GM15510 (cell line): ENCODE results near the gene FAM240A.

Experiments used
- POLR2A ChIP-seq: IDR thresholded peaks from 3 replicates; pipeline ENCODE4 v1.6.1; 2011; ENCODE audit warnings: borderline replicate concordance; ENCODE audit not compliant: insufficient read length; ENCODE audit errors: extremely low read depth

FAM240A gene

DNA sequence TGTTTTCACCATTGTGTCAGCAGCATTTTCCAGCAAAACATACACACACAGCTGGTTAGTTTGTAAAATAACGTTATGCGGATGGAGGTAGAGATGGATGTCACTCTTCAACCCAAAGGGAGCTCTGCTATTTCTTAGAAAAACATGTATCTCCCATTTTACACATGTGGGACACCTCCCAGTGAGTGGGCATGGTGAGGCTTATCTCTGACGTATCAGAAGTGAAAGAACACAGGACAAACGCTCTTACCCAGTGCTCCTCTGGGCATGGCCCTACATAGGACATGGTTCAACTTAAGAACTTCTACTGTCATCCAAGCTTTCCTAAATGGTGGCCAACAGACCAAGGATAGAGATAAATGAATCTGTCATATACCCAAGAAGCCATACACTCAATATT, 2.1 kb downstream of the FAM240A start:
- no peak for TF ChIP-seq POLR2A

DNA sequence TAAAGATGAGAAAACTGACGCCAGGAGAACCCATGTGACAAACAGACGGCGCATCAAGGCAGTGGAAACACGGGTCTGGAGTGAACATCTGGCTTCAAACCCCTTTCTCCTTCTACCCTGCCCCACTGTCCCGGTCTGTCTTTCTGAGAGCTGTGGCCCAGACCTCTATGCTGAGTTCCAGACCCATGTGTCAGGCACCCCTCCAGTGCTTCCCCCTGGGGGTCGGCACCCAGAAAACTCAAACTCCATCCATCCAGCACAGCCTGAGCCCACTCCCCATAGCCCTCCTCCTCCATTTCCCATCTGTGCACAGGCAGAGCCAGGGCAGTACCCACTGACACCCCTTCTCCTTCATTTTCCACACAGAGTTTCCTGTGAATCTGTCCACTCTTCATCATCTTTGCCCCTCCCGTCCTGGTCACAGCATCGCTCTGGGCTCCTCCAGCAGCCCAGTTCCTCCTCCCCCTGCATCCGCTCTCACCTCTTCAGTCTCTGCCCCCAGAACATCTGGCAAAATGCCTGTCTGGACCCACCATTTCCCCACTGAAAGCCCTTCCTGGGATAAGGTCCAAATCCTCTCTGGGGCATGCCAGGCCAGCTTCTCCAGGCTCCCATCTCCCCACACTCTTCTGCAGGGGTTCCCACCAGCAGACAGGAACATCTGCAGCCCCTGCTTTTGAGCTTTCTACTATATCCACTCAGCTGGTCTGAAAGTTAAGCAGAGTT, 2.9 kb downstream of the FAM240A start:
- no peak for TF ChIP-seq POLR2A

DNA sequence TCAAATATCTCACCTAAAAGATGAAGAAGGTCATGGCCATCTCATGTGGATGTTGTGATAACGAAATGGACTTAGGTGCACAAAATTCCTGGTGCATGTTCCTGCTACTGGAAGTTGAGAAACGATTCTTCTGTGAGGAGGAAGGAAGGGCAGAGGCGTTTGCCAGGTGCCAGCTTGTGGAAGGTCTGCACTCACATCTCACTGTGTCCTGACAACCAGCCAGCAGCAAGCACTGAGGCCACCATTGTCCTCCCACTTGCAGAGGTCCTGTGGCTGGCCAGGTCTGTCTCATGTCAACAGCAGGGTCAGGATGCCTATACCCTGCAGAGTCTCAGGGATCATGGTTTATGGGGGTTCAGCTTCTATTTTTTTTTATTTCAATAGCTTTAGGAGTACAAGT, 3.7 kb downstream of the FAM240A start:
- no peak for TF ChIP-seq POLR2A

DNA sequence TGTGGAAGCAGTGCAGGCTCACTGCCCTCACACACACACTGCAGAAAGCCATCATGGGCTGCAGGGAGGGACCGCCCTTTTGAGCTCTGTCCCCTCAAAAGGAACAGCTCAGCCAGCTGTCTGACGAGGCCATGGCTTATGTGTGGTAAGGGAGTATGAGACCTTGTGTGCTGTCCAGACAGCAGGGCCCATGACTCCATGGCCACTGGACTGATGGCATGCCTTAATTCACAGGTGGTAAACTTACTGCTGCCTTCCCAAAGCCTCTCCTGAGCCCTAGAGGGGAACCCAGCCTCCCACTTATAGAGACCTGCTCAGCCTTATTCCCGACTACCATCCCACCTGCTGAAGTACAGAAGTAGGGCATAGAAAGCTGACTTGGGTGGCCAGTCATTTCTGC, 5.6 kb downstream of the FAM240A start:
- TF ChIP-seq POLR2A, result no peak

DNA sequence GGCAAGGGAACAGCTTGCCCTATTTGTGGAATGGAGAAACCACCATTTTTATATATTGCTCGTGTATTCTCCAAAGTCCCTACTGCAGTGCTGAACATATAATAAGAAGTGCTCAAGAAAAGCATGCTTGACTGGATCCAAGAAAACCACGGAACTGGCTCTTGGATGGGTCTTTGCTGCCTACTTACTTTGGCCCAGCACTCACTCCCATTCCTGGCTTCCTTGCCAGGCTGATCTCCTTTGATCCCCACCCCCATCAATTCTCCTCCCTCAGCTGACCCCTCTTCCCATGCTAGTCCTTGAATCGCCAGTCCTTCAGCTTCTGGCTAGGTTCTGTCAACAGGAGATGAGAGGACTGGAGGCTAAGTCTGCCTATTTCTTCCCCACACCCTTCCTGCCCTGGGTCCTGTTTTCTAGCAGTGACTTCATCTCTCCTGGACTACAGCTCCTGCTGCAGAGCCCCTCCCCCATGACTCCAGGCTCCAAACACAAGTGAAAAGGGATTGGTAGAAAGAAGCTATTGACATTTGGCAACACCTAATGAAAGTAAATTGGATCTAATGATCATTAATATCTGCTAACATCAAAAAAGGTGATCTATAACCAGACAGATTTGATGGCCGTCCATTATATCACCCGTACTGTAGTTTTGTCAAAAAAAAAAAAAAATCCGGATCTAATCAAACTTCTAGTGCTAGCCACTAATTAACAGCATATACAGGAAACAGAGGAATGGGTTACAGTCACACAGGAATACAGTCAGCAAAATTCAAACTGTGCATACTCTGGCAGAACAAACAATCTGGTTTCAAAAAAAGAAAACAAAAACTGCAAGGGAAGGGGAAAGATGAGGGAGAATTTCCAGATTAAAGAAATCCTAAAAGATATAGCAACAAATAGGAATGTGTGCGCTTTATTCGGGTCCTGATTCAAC, 7.8 kb downstream of the FAM240A start:
- no peak for TF ChIP-seq POLR2A

DNA sequence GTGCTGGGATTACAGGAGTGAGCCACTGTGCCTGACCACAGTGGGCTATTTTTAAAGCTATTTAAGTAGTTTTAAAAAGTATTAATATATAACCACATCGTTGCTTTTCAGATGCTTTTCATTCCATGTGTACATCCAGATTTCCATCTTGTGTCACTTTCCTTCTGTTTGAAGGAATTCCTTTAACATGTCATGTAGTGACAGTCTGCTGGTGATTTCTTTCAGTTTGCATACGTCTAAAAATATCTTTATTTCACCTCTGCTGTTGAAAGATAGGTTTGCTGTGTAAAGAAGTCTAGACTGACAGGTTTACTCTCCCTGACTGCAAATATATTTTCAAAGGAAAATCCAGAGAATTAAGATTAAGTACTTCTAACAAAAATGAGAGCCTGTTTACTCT, 12.2 kb downstream of the FAM240A start:
- no peak for TF ChIP-seq POLR2A

DNA sequence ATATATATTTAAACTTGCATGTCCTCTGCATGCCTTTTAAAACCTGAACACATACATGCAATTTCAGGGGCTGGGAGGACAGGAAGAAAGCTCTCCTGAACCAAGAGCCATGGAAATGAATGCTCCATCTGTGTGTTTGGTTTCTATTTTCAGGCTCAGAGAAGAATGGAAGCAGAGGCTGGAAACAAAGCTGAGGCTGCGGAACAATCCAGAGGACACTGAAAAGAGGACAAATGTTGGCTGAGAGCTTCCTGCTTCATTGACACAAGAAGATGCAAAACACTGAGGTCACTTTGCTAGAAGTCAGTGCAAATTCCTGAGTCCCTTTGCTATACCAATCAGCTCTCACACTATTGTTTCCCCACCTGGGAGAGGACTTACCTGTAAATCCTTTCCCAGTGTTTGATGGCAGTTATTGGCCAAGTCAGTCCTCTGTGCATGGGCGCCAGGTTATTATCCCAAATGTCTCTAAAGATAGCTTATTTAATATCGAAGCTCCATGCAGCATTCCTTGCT, 12.7 kb downstream of the FAM240A start:
- no peak for TF ChIP-seq POLR2A

DNA sequence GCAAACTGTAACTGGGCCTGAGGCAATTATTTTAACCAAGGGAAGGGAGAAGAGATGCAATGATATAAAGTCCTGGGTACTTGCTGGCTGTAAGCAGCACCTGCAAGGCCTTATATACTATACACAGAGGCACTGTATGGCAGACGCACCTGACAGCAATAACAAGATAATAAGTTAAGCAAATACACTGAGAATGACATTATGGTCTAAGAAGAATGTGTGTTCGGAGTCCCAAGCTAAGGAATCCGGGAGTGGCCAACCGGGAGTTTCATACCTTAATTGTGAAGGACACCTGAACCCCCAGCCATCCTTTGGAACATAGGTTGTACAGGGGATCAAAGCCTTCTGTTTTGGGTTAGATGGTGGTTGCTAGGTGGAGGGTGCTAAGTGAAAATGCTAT, 13.7 kb downstream of the FAM240A start:
- TF ChIP-seq POLR2A, result no peak

DNA sequence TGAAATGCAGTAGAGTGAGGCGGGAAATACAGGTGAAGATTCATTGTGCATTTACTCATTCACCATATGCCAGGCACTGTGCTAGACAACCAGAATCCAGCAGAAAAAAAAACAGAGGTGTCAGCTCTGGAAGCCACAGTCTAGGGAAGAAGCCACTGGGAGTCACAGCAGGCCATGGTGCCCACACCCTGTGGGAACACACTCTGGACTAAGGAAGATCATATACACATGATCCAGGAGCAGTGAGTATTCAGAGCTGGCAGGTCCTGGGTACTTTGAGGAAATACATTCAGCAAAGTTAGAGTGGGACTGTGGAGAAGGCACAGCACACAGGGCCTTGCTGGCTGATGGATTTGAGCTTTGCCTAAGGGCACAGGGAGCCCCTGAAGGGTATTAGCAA, 14.8 kb downstream of the FAM240A start:
- TF ChIP-seq POLR2A, result no peak

DNA sequence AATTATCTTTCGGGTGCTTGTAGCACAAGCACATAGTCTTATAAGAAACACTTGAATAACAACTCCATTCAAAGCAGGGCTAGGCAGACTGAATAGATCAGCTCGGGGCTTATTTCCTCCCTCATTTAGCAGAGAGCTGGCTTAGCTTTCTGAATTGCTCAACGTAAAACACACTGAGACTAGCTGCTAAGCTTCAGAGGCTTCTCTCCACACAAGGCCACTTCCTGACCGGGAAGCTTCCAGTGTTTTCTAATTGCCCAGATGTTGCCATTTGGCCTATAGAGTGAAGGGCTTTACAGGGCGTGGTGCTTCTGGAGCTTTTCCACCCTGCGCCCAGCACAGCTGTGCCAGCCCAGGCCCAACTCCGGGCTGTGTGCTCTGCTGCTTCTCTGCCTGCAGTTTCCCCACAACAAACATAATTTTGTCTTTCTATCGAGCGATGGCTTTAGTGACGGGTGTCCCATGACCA, 16.6 kb downstream of the FAM240A start:
- TF ChIP-seq POLR2A, result no peak

DNA sequence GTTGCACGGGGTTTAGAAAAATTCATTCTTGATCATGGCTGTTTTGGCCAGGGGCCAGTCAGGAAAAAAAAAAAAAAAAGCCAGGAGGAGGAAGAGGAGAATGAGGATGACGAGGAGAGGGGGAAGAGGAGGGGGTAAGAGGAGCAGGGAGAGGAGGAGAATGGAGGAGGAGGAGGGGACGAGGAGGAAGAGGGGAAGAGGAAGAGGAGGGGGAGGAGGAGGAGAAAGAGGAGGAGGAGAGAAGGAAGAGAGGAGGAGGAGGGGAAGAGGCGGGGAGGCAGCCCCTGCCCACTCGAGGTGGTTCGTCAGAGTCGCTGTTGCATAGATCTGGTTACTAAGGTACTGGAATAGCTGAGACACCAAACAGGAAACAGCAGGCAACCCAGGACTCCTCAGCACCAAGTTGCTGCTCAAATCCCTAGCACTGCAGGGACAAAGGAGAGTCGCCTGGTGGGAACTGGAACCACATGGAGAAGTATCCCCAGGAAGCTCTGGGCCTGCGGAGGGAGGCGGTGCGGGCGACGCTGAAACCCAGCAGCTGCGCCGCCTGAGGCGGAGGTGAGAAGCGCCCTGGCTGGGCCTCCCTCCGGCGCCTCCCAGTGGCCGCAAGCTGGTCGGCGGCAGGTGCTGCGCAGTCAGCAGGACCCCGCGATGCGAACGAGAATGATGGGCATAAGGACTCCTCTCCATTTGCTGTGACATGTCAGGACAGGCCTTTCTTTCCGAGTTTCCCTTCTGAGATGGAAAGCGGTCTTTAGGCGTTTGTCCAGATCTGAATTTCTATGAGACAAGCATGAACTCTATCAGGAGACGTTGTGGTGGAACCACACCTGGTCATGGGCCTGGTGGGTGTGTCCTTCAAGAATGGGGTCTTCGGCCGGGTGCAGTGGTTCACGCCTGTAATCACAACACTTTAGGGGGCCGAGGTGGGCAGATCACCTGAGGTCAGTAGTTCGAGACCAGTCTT, 17.5 kb downstream of the FAM240A start:
- no peak for TF ChIP-seq POLR2A

DNA sequence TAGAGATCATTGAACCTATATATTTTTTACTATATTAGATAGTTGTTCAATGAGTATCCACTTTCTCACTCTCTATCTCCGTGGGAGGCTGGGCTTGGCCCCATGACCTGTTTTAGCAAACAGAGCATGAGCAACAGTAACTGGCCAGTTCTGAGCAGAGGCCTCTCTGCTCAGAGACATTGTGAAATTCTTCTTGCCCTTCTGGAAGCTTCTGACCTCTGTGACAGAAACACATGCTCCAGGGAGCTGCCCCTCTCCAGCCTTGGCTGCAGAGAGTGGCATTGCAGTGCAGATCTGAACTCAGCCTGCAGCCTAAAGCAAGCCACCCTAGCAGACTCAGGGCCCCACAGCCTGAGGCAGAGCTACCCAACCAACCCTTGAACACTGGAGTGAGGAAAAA, 20.5 kb downstream of the FAM240A start:
- no peak for TF ChIP-seq POLR2A

DNA sequence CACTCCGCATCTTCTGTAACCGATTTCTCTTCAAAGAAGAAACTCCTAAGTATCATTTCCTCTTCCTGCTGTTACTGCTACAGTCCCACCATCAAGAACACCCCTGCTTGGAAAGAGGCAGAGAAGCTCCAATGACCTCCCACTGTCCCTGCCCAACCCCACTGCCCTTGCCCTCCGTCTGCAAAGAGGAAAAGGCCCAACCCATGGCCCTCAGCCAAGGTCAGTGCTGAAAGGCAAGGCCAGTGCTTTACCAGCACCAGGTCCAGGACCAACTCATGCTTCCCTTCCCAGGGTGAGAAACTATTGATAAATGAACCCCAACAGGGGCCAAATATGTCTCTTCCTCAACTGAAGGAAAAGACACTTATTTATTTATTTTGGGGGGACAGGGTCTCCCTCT, 22.5 kb downstream of the FAM240A start:
- TF ChIP-seq POLR2A, result no peak

DNA sequence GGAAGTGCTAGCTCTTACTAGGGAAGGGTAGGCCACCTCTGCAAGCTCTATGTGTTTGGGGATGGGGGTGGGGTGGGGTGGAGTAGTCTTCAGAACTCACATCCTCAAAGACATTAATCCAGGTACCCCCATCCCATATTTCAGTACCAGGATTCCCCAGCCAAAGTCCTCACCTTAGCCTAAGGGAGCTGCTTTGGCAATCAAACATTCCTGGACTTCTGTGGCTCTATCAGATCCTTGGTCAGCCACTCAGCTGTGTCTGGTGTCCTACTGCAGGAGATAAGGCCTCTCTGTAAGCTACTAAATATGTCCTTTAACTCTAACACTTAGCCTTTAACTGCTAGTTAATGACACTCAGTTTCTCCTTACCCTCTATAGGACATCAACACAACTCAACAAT, 26.9 kb downstream of the FAM240A start:
- no peak for TF ChIP-seq POLR2A
